HEK293 (cell line): Measurements from ENCODE around the gene ANKRD28.

Source experiments
- CTCF ChIP-seq: fragments of 450-650 bp; formaldehyde crosslinking; IDR thresholded peaks from 2 replicates; pipeline ENCODE4 v1.5.1; 2016; ENCODE audit warnings: missing biosample characterization, missing genetic modification characterization
- ELK4 ChIP-seq: IDR thresholded peaks from 2 replicates; pipeline ENCODE4 v1.6.1; 2011; ENCODE audit warnings: mild to moderate bottlenecking, low read depth, low read length, borderline replicate concordance
- KLF16 ChIP-seq: fragments of 450-650 bp; formaldehyde crosslinking; IDR thresholded peaks from 2 replicates; pipeline ENCODE4 v1.5.1; 2017; ENCODE audit warnings: missing biosample characterization, missing genetic modification characterization
- PATZ1 ChIP-seq: fragments of 450-650 bp; formaldehyde crosslinking; IDR thresholded peaks from 2 replicates; pipeline ENCODE4 v1.5.1; 2016; ENCODE audit warnings: missing biosample characterization, missing genetic modification characterization
- PBX3 ChIP-seq: sonication (generic); formaldehyde crosslinking; IDR thresholded peaks from 2 replicates; pipeline ENCODE4 v1.8.1; 2022; ENCODE audit warnings: mild to moderate bottlenecking, moderate library complexity, missing genetic modification reagents
- RBAK ChIP-seq: fragments of 450-650 bp; formaldehyde crosslinking; IDR thresholded peaks from 2 replicates; pipeline ENCODE4 v1.5.1; 2016; ENCODE audit warnings: missing biosample characterization, missing genetic modification characterization
- REST ChIP-seq: fragments of 450-650 bp; formaldehyde crosslinking; IDR thresholded peaks from 2 replicates; pipeline ENCODE4 v1.5.1; 2016; ENCODE audit warnings: missing biosample characterization, missing genetic modification characterization
- TCF7L2 ChIP-seq: IDR thresholded peaks from 2 replicates; pipeline ENCODE4 v1.6.1; 2011; ENCODE audit warnings: low read depth, mild to moderate bottlenecking, inconsistent platforms, low read length, moderate library complexity, borderline replicate concordance
- ZBTB44 ChIP-seq: fragments of 450-650 bp; IDR thresholded peaks from 2 replicates; pipeline ENCODE4 v1.5.1; 2018; ENCODE audit warnings: missing biosample characterization, mild to moderate bottlenecking, missing genetic modification characterization
- ZBTB49 ChIP-seq: fragments of 450-650 bp; formaldehyde crosslinking; IDR thresholded peaks from 2 replicates; pipeline ENCODE4 v1.5.1; 2016; ENCODE audit warnings: missing biosample characterization, missing genetic modification characterization, low read depth
- ZNF223 ChIP-seq: fragments of 450-650 bp; formaldehyde crosslinking; IDR thresholded peaks from 2 replicates; pipeline ENCODE4 v1.5.1; 2016; ENCODE audit warnings: missing biosample characterization, missing genetic modification characterization
- ZSCAN18 ChIP-seq: fragments of 450-650 bp; formaldehyde crosslinking; IDR thresholded peaks from 2 replicates; pipeline ENCODE4 v1.5.1; 2016; ENCODE audit warnings: missing biosample characterization, missing genetic modification characterization

- no peak for TF ChIP-seq ZBTB49 (tag by site-specific recombination)
- TF ChIP-seq CTCF (tag by site-specific recombination) = no peak
- TF ChIP-seq KLF16 (tag by site-specific recombination) = no peak
- TF ChIP-seq TCF7L2 = no peak
- TF ChIP-seq REST (tag by site-specific recombination) = no peak
- TF ChIP-seq PBX3 (CRISPR knock-in tag) = no peak
- no peak for TF ChIP-seq ZNF223 (tag by site-specific recombination)
- no peak for TF ChIP-seq ZBTB44 (tag by site-specific recombination)
- TF ChIP-seq PATZ1 (tag by site-specific recombination) = no peak
- no peak for TF ChIP-seq RBAK
- TF ChIP-seq ELK4 = no peak
- no peak for TF ChIP-seq ZSCAN18 (tag by site-specific recombination)
Observed at GRCh38 chr3:15638891-15639262, 158.9 kb downstream of the ANKRD28 start.
